Parathyroid adenoma (tissue), 2 donors: ENCODE measurements around the gene EXOG.

ENCODE experiments used
- H2AFZ ChIP-seq: fragments of 300-600 bp; sonication (generic); one replicate; pipeline ENCODE4 v1.7.0; 2017; ENCODE audit warnings: antibody characterized with exemption, mild to moderate bottlenecking
- H3K27ac ChIP-seq: fragments of 300-600 bp; sonication (generic); one replicate; pipeline ENCODE4 v1.7.0; 2017
- H3K27me3 ChIP-seq: fragments of 300-600 bp; sonication (generic); one replicate; pipeline ENCODE4 v1.7.0; 2017; ENCODE audit warnings: low read length; ENCODE audit not compliant: control insufficient read depth, insufficient read depth
- H3K36me3 ChIP-seq: fragments of 300-600 bp; sonication (generic); one replicate; pipeline ENCODE4 v1.7.0; 2017; ENCODE audit warnings: low read length; ENCODE audit not compliant: control insufficient read depth, insufficient read depth
- H3K4me1 ChIP-seq: fragments of 300-600 bp; sonication (generic); one replicate; pipeline ENCODE4 v1.7.0; 2017; ENCODE audit warnings: control low read depth
- H3K4me2 ChIP-seq: fragments of 300-600 bp; sonication (generic); one replicate; pipeline ENCODE4 v1.7.0; 2017; ENCODE audit warnings: low read length
- H3K4me3 ChIP-seq: fragments of 300-600 bp; sonication (generic); one replicate; pipeline ENCODE4 v1.7.0; 2017; ENCODE audit warnings: low read depth, low read length
- H3K79me2 ChIP-seq: fragments of 300-600 bp; sonication (generic); one replicate; pipeline ENCODE4 v1.7.0; 2017; ENCODE audit warnings: control low read depth
- H3K9ac ChIP-seq: fragments of 300-600 bp; sonication (generic); one replicate; pipeline ENCODE4 v1.7.0; 2017; ENCODE audit warnings: mild to moderate bottlenecking
- H3K9me3 ChIP-seq: fragments of 300-600 bp; sonication (generic); one replicate; pipeline ENCODE4 v1.7.0; 2017; ENCODE audit warnings: low read length; ENCODE audit not compliant: control insufficient read depth
- TF ChIP-seq, protein P1 (sequence below): fragments of 300-600 bp; sonication (generic); IDR thresholded peaks from one replicate; pipeline ENCODE4 v1.7.0; 2017; ENCODE audit warnings: antibody characterized with exemption, mild to moderate bottlenecking
- donor health status: primary hyperparathyroidism.

Gene EXOG

DNA sequence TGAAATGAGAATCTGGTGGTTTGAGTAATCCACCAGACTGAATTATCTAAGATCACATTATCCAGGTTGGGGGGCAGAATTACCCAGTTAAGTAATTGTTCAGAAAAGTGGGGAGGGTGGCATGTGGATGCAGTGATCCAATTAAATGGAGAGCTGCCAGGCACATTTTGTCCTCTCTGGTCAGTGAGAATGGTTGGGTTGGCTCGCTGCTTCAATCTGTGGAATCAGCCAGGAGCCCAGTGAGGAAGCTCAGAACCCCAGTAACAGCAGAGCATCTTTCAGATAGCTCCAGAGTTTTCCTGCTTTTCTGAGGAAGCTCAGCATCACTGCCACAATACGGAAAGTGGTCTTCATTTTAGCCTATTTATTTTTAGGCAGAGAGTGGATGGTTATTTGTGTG is 6.4 kb upstream of the EXOG start:
- H2AFZ ChIP-seq, result no peak overlapping the region
- H3K4me2 ChIP-seq, result no peak overlapping the region
- no peaks in the 10 kb centered on the region for H3K4me1 ChIP-seq

GRCh38 chr3:38490281-38491030 is 5.7 kb upstream of the EXOG start:
- no peaks in the 10 kb centered on the region for H3K4me1 ChIP-seq
- H3K79me2 ChIP-seq, result no peaks in the 10 kb centered on the region
- no peak overlapping the region for H3K4me2 ChIP-seq
- no peak overlapping the region for H3K9ac ChIP-seq
- no peaks in the 10 kb centered on the region for H3K36me3 ChIP-seq
- H3K9me3 ChIP-seq, result no peaks in the 10 kb centered on the region
- H2AFZ ChIP-seq, result no peak overlapping the region
- no peaks in the 10 kb centered on the region for H3K27me3 ChIP-seq
- H3K27ac ChIP-seq, result no peak overlapping the region
- TF ChIP-seq, protein P1, sequence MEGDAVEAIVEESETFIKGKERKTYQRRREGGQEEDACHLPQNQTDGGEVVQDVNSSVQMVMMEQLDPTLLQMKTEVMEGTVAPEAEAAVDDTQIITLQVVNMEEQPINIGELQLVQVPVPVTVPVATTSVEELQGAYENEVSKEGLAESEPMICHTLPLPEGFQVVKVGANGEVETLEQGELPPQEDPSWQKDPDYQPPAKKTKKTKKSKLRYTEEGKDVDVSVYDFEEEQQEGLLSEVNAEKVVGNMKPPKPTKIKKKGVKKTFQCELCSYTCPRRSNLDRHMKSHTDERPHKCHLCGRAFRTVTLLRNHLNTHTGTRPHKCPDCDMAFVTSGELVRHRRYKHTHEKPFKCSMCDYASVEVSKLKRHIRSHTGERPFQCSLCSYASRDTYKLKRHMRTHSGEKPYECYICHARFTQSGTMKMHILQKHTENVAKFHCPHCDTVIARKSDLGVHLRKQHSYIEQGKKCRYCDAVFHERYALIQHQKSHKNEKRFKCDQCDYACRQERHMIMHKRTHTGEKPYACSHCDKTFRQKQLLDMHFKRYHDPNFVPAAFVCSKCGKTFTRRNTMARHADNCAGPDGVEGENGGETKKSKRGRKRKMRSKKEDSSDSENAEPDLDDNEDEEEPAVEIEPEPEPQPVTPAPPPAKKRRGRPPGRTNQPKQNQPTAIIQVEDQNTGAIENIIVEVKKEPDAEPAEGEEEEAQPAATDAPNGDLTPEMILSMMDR, result no peak
- no peak overlapping the region for H3K4me3 ChIP-seq

More for the DNA sequence above, 6.4 kb upstream of the EXOG start:
- no peak overlapping the region for H3K27ac ChIP-seq
- H3K79me2 ChIP-seq, result peaks cover 4% of the 10 kb centered on the region
- H3K36me3 ChIP-seq, result no peaks in the 10 kb centered on the region
- TF ChIP-seq, protein P1, result no peak
- no peak overlapping the region for H3K9ac ChIP-seq
- no peaks in the 10 kb centered on the region for H3K27me3 ChIP-seq
- H3K9me3 ChIP-seq, result no peaks in the 10 kb centered on the region
- H3K4me3 ChIP-seq, result no peak overlapping the region

DNA sequence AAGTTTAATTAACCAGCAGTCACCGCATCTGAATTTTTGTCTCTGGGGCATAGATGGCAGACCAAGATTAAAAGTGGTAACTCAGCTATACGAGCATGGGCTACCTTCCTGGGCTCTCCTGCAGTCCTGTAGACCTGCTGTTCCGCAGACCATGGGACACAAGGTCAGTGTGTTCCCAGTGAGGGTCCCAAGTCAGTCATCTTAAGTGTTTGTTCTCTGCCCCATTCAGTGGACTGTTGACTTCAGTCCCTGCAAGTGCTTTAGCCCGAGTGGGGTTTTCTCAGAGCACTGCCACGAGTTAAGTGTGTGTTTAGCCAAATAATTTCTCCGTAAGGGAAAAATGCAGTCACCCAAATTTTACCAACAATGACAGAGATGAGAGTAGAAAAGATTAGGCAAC is 4.9 kb upstream of the EXOG start:
- Histone ChIP-seq H3K27ac (no peak overlapping the region), H3K79me2 (no peaks in the 10 kb centered on the region), H3K4me1 (no peaks in the 10 kb centered on the region), H3K4me2 (no peak overlapping the region), H3K4me3 (no peak overlapping the region), H2AFZ (no peak overlapping the region), H3K9me3 (no peaks in the 10 kb centered on the region), H3K36me3 (no peaks in the 10 kb centered on the region), H3K27me3 (no peaks in the 10 kb centered on the region), H3K9ac (no peak overlapping the region)
- TF ChIP-seq, protein P1, result no peak

GRCh38 chr3:38493031-38493430 is 3.1 kb upstream of the EXOG start:
- no peaks in the 10 kb centered on the region for H3K9me3 ChIP-seq
- H3K4me2 ChIP-seq, result no peak overlapping the region
- no peaks in the 10 kb centered on the region for H3K79me2 ChIP-seq
- no peak overlapping the region for H3K9ac ChIP-seq
- H3K4me3 ChIP-seq, result no peak overlapping the region
- TF ChIP-seq, protein P1, result no peak
- no peaks in the 10 kb centered on the region for H3K36me3 ChIP-seq
- H2AFZ ChIP-seq, result no peak overlapping the region
- no peak overlapping the region for H3K27ac ChIP-seq
- no peaks in the 10 kb centered on the region for H3K4me1 ChIP-seq
- H3K27me3 ChIP-seq, result no peaks in the 10 kb centered on the region

GRCh38 chr3:38497031-38497430 is 891 bp downstream of the EXOG start:
- no peaks in the 10 kb centered on the region for H3K36me3 ChIP-seq
- peak overlapping the region; percentile 87 for H3K4me2 ChIP-seq
- TF ChIP-seq, protein P1, result no peak
- no peak overlapping the region for H3K9ac ChIP-seq
- no peak overlapping the region for H3K27ac ChIP-seq
- peak overlapping the region; percentile 74 for H3K4me3 ChIP-seq
- H2AFZ ChIP-seq, result peak overlapping the region; percentile 96
- H3K4me1 ChIP-seq, result no peaks in the 10 kb centered on the region
- no peaks in the 10 kb centered on the region for H3K79me2 ChIP-seq
- no peaks in the 10 kb centered on the region for H3K9me3 ChIP-seq
- H3K27me3 ChIP-seq, result no peaks in the 10 kb centered on the region
